ENCODE data around the gene TECPR2. TPM values are rescaled to one million over a fixed set of nuclear protein-coding genes. Genes with fewer than 3 reads are reported as not detected.
A peak's percentile ranks its signal among the peaks of the same experiment; 100 is the strongest.

The TECPR2 gene
- total and polyA plus RNA-seq, 2 of the 13 experiments (the other 11 are each of a cell fraction or from before 2014, with no cell fraction given), result 3.5 to 5.7 TPM

DNA sequence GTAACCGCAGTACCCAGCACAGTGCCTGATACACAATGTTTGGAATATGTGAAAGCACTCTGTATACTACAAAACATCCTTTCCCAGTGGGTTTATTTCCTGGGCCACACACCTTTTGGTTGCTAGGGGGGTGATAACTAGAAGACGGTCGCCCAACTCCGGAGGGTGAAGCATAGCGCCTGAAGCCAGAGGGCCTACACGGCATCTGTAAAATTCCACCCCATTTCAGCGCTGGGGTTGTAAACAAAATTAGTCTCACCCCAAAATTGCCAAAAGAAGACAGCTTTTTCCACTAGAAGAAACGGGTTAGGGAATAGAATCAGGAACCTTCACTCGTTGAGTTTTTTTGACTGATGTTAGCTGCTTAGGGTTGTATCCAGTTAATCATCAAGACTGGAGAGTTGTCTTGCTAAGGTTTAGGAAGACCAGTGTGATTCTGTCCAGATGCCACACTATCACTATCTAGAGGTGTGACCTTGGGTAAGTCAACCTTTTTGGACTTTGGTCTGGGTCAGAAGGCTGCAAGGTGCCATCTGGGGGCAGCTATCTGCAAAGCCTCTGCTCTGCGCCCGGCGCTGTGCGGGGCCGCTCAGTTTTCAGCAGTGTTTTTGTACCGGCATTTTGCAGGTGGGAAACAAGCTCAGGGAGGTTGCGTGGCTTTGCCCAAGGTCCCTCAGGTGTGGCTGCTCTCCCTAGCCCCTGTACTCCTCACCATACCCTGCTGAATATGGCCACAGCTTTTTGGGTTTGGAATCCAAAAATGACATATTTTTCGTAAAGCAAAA lies 41.9 kb upstream of the TECPR2 start (continued):
- TF ChIP-seq, protein P1, sequence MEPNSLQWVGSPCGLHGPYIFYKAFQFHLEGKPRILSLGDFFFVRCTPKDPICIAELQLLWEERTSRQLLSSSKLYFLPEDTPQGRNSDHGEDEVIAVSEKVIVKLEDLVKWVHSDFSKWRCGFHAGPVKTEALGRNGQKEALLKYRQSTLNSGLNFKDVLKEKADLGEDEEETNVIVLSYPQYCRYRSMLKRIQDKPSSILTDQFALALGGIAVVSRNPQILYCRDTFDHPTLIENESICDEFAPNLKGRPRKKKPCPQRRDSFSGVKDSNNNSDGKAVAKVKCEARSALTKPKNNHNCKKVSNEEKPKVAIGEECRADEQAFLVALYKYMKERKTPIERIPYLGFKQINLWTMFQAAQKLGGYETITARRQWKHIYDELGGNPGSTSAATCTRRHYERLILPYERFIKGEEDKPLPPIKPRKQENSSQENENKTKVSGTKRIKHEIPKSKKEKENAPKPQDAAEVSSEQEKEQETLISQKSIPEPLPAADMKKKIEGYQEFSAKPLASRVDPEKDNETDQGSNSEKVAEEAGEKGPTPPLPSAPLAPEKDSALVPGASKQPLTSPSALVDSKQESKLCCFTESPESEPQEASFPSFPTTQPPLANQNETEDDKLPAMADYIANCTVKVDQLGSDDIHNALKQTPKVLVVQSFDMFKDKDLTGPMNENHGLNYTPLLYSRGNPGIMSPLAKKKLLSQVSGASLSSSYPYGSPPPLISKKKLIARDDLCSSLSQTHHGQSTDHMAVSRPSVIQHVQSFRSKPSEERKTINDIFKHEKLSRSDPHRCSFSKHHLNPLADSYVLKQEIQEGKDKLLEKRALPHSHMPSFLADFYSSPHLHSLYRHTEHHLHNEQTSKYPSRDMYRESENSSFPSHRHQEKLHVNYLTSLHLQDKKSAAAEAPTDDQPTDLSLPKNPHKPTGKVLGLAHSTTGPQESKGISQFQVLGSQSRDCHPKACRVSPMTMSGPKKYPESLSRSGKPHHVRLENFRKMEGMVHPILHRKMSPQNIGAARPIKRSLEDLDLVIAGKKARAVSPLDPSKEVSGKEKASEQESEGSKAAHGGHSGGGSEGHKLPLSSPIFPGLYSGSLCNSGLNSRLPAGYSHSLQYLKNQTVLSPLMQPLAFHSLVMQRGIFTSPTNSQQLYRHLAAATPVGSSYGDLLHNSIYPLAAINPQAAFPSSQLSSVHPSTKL (CRISPR knock-in tag; IDR thresholded peaks at IDR 0.05), result peak; percentile 27; the same call in 1 of the 2 replicates
- no peak for TF ChIP-seq MBNL3 (CRISPR knock-in tag; conservative IDR thresholded peaks at IDR 0.05)
- TF ChIP-seq, protein P2, sequence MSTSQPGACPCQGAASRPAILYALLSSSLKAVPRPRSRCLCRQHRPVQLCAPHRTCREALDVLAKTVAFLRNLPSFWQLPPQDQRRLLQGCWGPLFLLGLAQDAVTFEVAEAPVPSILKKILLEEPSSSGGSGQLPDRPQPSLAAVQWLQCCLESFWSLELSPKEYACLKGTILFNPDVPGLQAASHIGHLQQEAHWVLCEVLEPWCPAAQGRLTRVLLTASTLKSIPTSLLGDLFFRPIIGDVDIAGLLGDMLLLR (CRISPR knock-in tag; IDR thresholded peaks at IDR 0.05), result no peak
- no peak for TF ChIP-seq YEATS2 (CRISPR knock-in tag; IDR thresholded peaks at IDR 0.05; ENCODE audit: borderline replicate concordance)
- no peak for TF ChIP-seq ZNF777 (CRISPR knock-in tag; IDR thresholded peaks at IDR 0.05)
- peak; percentile 75 for TF ChIP-seq RBFOX2 (IDR thresholded peaks at IDR 0.05; ENCODE audit: low read depth, low read length)
- TF ChIP-seq, protein P3, sequence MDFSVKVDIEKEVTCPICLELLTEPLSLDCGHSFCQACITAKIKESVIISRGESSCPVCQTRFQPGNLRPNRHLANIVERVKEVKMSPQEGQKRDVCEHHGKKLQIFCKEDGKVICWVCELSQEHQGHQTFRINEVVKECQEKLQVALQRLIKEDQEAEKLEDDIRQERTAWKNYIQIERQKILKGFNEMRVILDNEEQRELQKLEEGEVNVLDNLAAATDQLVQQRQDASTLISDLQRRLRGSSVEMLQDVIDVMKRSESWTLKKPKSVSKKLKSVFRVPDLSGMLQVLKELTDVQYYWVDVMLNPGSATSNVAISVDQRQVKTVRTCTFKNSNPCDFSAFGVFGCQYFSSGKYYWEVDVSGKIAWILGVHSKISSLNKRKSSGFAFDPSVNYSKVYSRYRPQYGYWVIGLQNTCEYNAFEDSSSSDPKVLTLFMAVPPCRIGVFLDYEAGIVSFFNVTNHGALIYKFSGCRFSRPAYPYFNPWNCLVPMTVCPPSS (IDR thresholded peaks at IDR 0.05), result no peak
- no peak for TF ChIP-seq ZNF749 (CRISPR knock-in tag; IDR thresholded peaks at IDR 0.05; ENCODE audit: borderline replicate concordance)
- TF ChIP-seq, protein P4, sequence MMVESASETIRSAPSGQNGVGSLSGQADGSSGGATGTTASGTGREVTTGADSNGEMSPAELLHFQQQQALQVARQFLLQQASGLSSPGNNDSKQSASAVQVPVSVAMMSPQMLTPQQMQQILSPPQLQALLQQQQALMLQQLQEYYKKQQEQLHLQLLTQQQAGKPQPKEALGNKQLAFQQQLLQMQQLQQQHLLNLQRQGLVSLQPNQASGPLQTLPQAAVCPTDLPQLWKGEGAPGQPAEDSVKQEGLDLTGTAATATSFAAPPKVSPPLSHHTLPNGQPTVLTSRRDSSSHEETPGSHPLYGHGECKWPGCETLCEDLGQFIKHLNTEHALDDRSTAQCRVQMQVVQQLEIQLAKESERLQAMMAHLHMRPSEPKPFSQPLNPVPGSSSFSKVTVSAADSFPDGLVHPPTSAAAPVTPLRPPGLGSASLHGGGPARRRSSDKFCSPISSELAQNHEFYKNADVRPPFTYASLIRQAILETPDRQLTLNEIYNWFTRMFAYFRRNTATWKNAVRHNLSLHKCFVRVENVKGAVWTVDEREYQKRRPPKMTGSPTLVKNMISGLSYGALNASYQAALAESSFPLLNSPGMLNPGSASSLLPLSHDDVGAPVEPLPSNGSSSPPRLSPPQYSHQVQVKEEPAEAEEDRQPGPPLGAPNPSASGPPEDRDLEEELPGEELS (CRISPR knock-in tag; IDR thresholded peaks at IDR 0.05), result peak; percentile 52; the same call in 1 of the 2 replicates
- TF ChIP-seq, protein P5, sequence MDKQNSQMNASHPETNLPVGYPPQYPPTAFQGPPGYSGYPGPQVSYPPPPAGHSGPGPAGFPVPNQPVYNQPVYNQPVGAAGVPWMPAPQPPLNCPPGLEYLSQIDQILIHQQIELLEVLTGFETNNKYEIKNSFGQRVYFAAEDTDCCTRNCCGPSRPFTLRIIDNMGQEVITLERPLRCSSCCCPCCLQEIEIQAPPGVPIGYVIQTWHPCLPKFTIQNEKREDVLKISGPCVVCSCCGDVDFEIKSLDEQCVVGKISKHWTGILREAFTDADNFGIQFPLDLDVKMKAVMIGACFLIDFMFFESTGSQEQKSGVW (CRISPR knock-in tag; IDR thresholded peaks at IDR 0.05; ENCODE audit: borderline replicate concordance), result no peak
- TF ChIP-seq HMG20B (CRISPR knock-in tag; conservative IDR thresholded peaks at IDR 0.05), result no peak
- peak; percentile 62 for TF ChIP-seq DMAP1 (CRISPR knock-in tag; IDR thresholded peaks at IDR 0.05)
- no peak for TF ChIP-seq DNMT3B (CRISPR knock-in tag; conservative IDR thresholded peaks at IDR 0.05)
- TF ChIP-seq, protein P6, sequence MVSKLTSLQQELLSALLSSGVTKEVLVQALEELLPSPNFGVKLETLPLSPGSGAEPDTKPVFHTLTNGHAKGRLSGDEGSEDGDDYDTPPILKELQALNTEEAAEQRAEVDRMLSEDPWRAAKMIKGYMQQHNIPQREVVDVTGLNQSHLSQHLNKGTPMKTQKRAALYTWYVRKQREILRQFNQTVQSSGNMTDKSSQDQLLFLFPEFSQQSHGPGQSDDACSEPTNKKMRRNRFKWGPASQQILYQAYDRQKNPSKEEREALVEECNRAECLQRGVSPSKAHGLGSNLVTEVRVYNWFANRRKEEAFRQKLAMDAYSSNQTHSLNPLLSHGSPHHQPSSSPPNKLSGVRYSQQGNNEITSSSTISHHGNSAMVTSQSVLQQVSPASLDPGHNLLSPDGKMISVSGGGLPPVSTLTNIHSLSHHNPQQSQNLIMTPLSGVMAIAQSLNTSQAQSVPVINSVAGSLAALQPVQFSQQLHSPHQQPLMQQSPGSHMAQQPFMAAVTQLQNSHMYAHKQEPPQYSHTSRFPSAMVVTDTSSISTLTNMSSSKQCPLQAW (CRISPR knock-in tag; IDR thresholded peaks at IDR 0.05), result no peak
- no peak for TF ChIP-seq ZNF3 (CRISPR knock-in tag; IDR thresholded peaks at IDR 0.05)
- TF ChIP-seq HIVEP1 (CRISPR knock-in tag; IDR thresholded peaks at IDR 0.05), result no peak
- TF ChIP-seq, protein P7, sequence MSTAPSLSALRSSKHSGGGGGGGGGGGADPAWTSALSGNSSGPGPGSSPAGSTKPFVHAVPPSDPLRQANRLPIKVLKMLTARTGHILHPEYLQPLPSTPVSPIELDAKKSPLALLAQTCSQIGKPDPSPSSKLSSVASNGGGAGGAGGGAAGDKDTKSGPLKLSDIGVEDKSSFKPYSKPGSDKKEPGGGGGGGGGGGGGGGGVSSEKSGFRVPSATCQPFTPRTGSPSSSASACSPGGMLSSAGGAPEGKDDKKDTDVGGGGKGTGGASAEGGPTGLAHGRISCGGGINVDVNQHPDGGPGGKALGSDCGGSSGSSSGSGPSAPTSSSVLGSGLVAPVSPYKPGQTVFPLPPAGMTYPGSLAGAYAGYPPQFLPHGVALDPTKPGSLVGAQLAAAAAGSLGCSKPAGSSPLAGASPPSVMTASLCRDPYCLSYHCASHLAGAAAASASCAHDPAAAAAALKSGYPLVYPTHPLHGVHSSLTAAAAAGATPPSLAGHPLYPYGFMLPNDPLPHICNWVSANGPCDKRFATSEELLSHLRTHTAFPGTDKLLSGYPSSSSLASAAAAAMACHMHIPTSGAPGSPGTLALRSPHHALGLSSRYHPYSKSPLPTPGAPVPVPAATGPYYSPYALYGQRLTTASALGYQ (CRISPR knock-in tag; IDR thresholded peaks at IDR 0.05), result peak; percentile 40; the same call in 1 of the 2 replicates
